ENCODE results near the gene PRKCA.

- TF ChIP-seq POLR2A (IDR thresholded peaks at IDR 0.05) (no peak), CTCF (IDR thresholded peaks at IDR 0.05) (no peak)
Measured at GRCh38 chr17:66750116-66750515, 447.7 kb downstream of the PRKCA start.

Data from gastroesophageal sphincter (tissue), 3 donors.